Left ventricle myocardium inferior (tissue), 1 donor: ENCODE results near the gene PXDC1. TPM values are rescaled to one million over a fixed set of nuclear protein-coding genes. Genes with fewer than 3 reads are reported as not detected.

Experiments
- DNase-seq: peaks from one replicate; pipeline ENCODE4 v3.0.0-alpha.2; 2020
- H3K27ac ChIP-seq: fragments of 200-600 bp; replicated peaks from 2 replicates; pipeline ENCODE4 v1.8.0; 2021
- H3K27me3 ChIP-seq: fragments of 200-600 bp; 2 replicates; pipeline ENCODE4 v1.8.0; 2021; ENCODE audit warnings: low read depth
- H3K36me3 ChIP-seq: fragments of 200-600 bp; 2 replicates; pipeline ENCODE4 v1.8.0; 2021
- H3K4me1 ChIP-seq: fragments of 200-600 bp; 2 replicates; pipeline ENCODE4 v1.8.0; 2021
- H3K4me3 ChIP-seq: fragments of 200-600 bp; 2 replicates; pipeline ENCODE4 v1.8.0; 2021; ENCODE audit warnings: mild to moderate bottlenecking, moderate library complexity
- H3K9me3 ChIP-seq: fragments of 200-600 bp; replicated peaks from 2 replicates; pipeline ENCODE4 v1.8.0; 2021
- intact Hi-C: fragments of 100-400 bp; cut with micrococcal nuclease; formaldehyde crosslinking; loops from one replicate; pipeline ENCODE4 v1.11.0; 2022
- total RNA-seq: library from RNA; stranded (reverse); fragmentation: NEBNext Ultra II Directional; extraction: Animal tissue kit (Norgen Biotek cat#: 25700); gene quantifications from one replicate; pipeline ENCODE4 v1.2.1, GENCODE V29; 2021
- TF ChIP-seq, protein P1 (sequence below): fragments of 200-600 bp; IDR thresholded peaks from 2 replicates; pipeline ENCODE4 v1.8.0; 2021; ENCODE audit warnings: antibody characterized with exemption, mild to moderate bottlenecking, borderline replicate concordance
- donor health status: DM: no; HTN: yes; CAD: no; lungs with severe emphysema.

PXDC1 gene
- total RNA-seq, 1 donor from 2014 or later: 25.2 TPM

DNA sequence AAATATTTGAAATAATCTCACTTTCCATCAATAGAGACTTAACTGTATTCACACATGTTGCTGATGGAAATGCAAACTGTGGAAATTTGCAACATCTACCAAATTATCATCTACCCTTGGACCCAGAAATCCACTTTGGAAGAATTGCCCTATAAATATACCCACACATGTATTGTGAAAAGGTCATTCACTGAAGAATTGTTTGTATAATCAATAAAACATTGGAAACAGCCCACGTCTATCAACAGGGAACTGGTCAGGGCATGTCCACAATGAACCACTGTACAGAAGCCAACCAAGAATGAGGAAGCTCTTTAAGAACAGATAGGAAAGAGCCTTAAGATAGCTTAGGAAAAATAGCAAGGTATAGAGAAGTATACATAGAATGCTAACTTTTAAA is 36.2 kb downstream of the PXDC1 start:
- TF ChIP-seq, protein P1, sequence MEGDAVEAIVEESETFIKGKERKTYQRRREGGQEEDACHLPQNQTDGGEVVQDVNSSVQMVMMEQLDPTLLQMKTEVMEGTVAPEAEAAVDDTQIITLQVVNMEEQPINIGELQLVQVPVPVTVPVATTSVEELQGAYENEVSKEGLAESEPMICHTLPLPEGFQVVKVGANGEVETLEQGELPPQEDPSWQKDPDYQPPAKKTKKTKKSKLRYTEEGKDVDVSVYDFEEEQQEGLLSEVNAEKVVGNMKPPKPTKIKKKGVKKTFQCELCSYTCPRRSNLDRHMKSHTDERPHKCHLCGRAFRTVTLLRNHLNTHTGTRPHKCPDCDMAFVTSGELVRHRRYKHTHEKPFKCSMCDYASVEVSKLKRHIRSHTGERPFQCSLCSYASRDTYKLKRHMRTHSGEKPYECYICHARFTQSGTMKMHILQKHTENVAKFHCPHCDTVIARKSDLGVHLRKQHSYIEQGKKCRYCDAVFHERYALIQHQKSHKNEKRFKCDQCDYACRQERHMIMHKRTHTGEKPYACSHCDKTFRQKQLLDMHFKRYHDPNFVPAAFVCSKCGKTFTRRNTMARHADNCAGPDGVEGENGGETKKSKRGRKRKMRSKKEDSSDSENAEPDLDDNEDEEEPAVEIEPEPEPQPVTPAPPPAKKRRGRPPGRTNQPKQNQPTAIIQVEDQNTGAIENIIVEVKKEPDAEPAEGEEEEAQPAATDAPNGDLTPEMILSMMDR: no peak
- H3K27ac ChIP-seq: no peak overlapping the region
- no peak overlapping the region for H3K4me3 ChIP-seq
- no peaks in the 10 kb centered on the region for H3K27me3 ChIP-seq
- intact Hi-C loops: no loop called here
- H3K36me3 ChIP-seq: no peaks in the 10 kb centered on the region
- DNase-seq: no peak
- no peaks in the 10 kb centered on the region for H3K4me1 ChIP-seq
- peaks cover 9% of the 10 kb centered on the region for H3K9me3 ChIP-seq

- H3K36me3 ChIP-seq: no peaks in the 10 kb centered on the region
- no peak overlapping the region for H3K4me3 ChIP-seq
- H3K4me1 ChIP-seq: no peaks in the 10 kb centered on the region
- TF ChIP-seq, protein P1: no peak
- no peak for DNase-seq
- H3K27ac ChIP-seq: no peak overlapping the region
- intact Hi-C loops: no loop called here
- H3K27me3 ChIP-seq: no peaks in the 10 kb centered on the region
- H3K9me3 ChIP-seq: peaks cover 9% of the 10 kb centered on the region
These were observed 36.7 kb downstream of the PXDC1 start for GRCh38 chr6:3714768-3715167.

DNA sequence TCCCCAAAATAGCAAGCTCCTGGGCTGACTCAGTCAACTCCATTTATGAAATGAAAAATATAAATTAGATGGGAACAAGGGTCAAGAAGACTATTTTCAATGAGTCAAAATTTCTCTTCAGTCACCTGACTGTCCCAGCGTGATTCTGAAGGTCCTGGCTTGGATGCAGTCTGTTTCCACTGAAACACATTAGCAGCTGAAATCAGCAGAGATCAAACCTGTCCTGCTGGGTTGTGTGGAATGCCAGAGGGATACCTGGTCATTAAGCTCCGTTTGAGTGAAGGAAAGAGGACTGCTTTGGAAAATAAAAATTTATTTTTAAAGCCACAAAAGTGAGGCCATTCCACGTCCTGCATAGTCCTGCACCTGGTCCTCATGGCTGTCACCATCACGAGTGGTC is 37.4 kb downstream of the PXDC1 start:
- Histone ChIP-seq H3K36me3 (no peaks in the 10 kb centered on the region), H3K9me3 (peaks cover 9% of the 10 kb centered on the region), H3K4me1 (no peaks in the 10 kb centered on the region), H3K27ac (no peak overlapping the region), H3K4me3 (no peak overlapping the region), H3K27me3 (no peaks in the 10 kb centered on the region)
- DNase-seq: no peak
- TF ChIP-seq, protein P1: no peak
- intact Hi-C loops: no loop called here

DNA sequence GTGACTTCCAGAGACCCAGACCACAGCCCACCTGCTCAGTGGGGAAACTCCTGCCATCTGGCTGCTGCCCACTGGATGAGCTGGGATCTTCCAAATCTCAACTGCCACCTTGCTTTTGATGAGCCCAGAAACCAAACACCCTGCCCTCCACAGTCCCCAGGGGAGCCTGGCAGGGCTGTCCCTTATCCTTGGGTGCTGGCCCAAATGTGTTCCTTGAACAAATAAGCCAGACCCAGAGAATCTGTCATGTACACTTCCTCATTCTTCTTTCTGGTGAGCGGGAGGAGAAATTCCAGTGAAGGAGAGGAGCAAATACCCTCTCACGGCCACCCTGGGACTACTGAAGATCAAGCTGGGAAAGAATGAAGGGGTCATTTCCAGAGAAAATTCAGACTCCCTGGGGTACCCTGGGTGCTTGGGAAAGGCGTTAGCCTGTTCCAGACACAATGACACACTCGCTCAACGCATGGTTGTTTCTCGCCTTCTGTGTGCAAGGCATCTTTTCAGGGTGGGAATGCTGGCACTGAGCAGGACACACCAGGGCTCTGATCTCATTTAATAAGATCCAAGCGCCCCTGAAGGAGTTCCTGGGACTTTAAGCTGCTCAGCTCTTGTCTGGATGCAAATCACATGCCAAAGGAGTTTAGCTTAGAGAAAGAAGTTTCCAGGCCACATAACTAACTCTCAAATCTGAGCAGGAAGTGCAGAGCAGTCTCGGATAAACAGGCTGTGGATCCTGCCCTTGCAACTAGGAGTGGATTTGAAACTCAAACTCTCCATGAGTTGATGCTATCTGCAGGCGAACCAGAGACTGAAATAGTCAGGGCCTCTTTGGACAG is 38.5 kb downstream of the PXDC1 start:
- Histone ChIP-seq H3K27ac (no peak overlapping the region), H3K36me3 (no peaks in the 10 kb centered on the region), H3K4me1 (no peaks in the 10 kb centered on the region), H3K9me3 (peaks cover 9% of the 10 kb centered on the region), H3K27me3 (no peaks in the 10 kb centered on the region), H3K4me3 (no peak overlapping the region)
- no peak for DNase-seq
- TF ChIP-seq, protein P1: no peak
- intact Hi-C loops: no loop called here

- intact Hi-C loops: no loop called here
- TF ChIP-seq, protein P1: no peak
- no peak overlapping the region for H3K27ac ChIP-seq
- H3K4me1 ChIP-seq: peaks cover 2% of the 10 kb centered on the region
- no peaks in the 10 kb centered on the region for H3K36me3 ChIP-seq
- H3K4me3 ChIP-seq: no peak overlapping the region
- H3K9me3 ChIP-seq: peaks cover 10% of the 10 kb centered on the region
- H3K27me3 ChIP-seq: no peaks in the 10 kb centered on the region
- DNase-seq: no peak
These were observed 39.7 kb downstream of the PXDC1 start for GRCh38 chr6:3711776-3712175.
